Liver (tissue), 9 donors: ENCODE results near the gene PHAX. TPM values are rescaled to one million over a fixed set of nuclear protein-coding genes. Genes with fewer than 3 reads are reported as not detected.

Experiments
- DNase-seq: peaks from one replicate; pipeline ENCODE4 v3.0.0-alpha.2; 2017; ENCODE audit warnings: low spot score
- H3K27ac ChIP-seq, 2 donors: one replicate each; pipeline ENCODE4 v1.7.0; 2013; ENCODE audit warnings: inconsistent platforms in 2 of 2, low read length in 2 of 2, control low read depth in 1 of 2, low read depth in 1 of 2, mild to moderate bottlenecking in 1 of 2
- H3K27me3 ChIP-seq, 4 donors: one replicate each; pipeline versions ENCODE4 v1.6.1 to v1.7.0; 2013; ENCODE audit warnings: low read length in 3 of 4, inconsistent platforms in 1 of 4, mild to moderate bottlenecking in 1 of 4, moderate library complexity in 1 of 4; ENCODE audit not compliant: control insufficient read depth in 4 of 4, insufficient read depth in 4 of 4
- H3K36me3 ChIP-seq, 4 donors: one replicate each; pipeline versions ENCODE4 v1.6.1 to v1.7.0; 2013; ENCODE audit warnings: low read length in 3 of 4, mild to moderate bottlenecking in 3 of 4, low read depth in 1 of 4, moderate library complexity in 1 of 4; ENCODE audit not compliant: control insufficient read depth in 4 of 4, insufficient read depth in 3 of 4
- H3K4me1 ChIP-seq, 4 donors: one replicate each; pipeline versions ENCODE4 v1.6.1 to v1.7.0; 2013; ENCODE audit warnings: low read length in 3 of 4, mild to moderate bottlenecking in 3 of 4, moderate library complexity in 1 of 4; ENCODE audit not compliant: control insufficient read depth in 4 of 4, insufficient read depth in 4 of 4
- H3K4me3 ChIP-seq, 3 donors: one replicate each; pipeline versions ENCODE4 v1.6.1 to v1.7.0; 2013; ENCODE audit warnings: low read length in 3 of 3, control low read depth in 1 of 3, low read depth in 1 of 3, mild to moderate bottlenecking in 1 of 3
- H3K9ac ChIP-seq, 2 donors: one replicate each; pipeline ENCODE4 v1.7.0; 2013; ENCODE audit warnings: low read length in 2 of 2, mild to moderate bottlenecking in 2 of 2, moderate library complexity in 2 of 2, control low read depth in 1 of 2, low read depth in 1 of 2
- H3K9me3 ChIP-seq, 4 donors: one replicate each; pipeline versions ENCODE4 v1.6.1 to v1.7.0; 2013; ENCODE audit warnings: low read length in 3 of 4; ENCODE audit not compliant: control insufficient read depth in 4 of 4
- ATF3 ChIP-seq: IDR thresholded peaks from 2 replicates; pipeline ENCODE4 v1.6.1; 2016; ENCODE audit warnings: antibody characterized with exemption
- EGR1 ChIP-seq, 2 donors: IDR thresholded peaks; 2 replicates each; pipeline ENCODE4 v1.6.1; 2016 to 2018; ENCODE audit warnings: antibody characterized with exemption in 2 of 2, low read depth in 2 of 2
- FOXA1 ChIP-seq: IDR thresholded peaks from 2 replicates; pipeline ENCODE4 v1.6.1; 2016; ENCODE audit warnings: antibody characterized with exemption
- FOXA2 ChIP-seq: IDR thresholded peaks from 2 replicates; pipeline ENCODE4 v1.6.1; 2016; ENCODE audit warnings: antibody characterized with exemption
- GABPA ChIP-seq, 2 donors: IDR thresholded peaks in 1 of 2; conservative IDR thresholded peaks in 1 of 2; 2 replicates each; pipeline ENCODE4 v1.6.1; 2016; ENCODE audit warnings: antibody characterized with exemption in 2 of 2, mild to moderate bottlenecking in 1 of 2, moderate library complexity in 1 of 2
- HNF4G ChIP-seq: IDR thresholded peaks from 2 replicates; pipeline ENCODE4 v1.6.1; 2016; ENCODE audit warnings: antibody characterized with exemption
- JUND ChIP-seq, 2 donors: IDR thresholded peaks; 2 replicates each; pipeline ENCODE4 v1.6.1; 2016; ENCODE audit warnings: antibody characterized with exemption in 2 of 2
- MAX ChIP-seq: IDR thresholded peaks from 2 replicates; pipeline ENCODE4 v1.6.1; 2016; ENCODE audit warnings: antibody characterized with exemption
- NR2F2 ChIP-seq: IDR thresholded peaks from 2 replicates; pipeline ENCODE4 v1.6.1; 2016; ENCODE audit warnings: antibody characterized with exemption
- RAD21 ChIP-seq, 2 donors: IDR thresholded peaks; 2 replicates each; pipeline ENCODE4 v1.6.1; 2016; ENCODE audit warnings: antibody characterized with exemption in 2 of 2, mild to moderate bottlenecking in 2 of 2
- RXRA ChIP-seq, 2 donors: IDR thresholded peaks; 2 replicates each; pipeline ENCODE4 v1.6.1; 2017 to 2018; ENCODE audit warnings: antibody characterized with exemption in 2 of 2, mild to moderate bottlenecking in 1 of 2
- SP1 ChIP-seq: IDR thresholded peaks from 2 replicates; pipeline ENCODE4 v1.6.1; 2018; ENCODE audit warnings: antibody characterized with exemption, mild to moderate bottlenecking
- TAF1 ChIP-seq: conservative IDR thresholded peaks from 2 replicates; pipeline ENCODE4 v1.6.1; 2016; ENCODE audit warnings: antibody characterized with exemption, mild to moderate bottlenecking
- YY1 ChIP-seq: IDR thresholded peaks from 2 replicates; pipeline ENCODE4 v1.6.1; 2016; ENCODE audit warnings: antibody characterized with exemption, mild to moderate bottlenecking
- ZBTB33 ChIP-seq: IDR thresholded peaks from 2 replicates; pipeline ENCODE4 v1.6.1; 2016; ENCODE audit warnings: antibody characterized with exemption
- WGBS: extraction: QIAGEN DNeasy Blood & Tissue Kit; methylation state at CpG from one replicate; pipeline ENCODE4 v1.1.7; 2013; 5-methylcytosine and 5-hydroxymethylcytosine counted together
- polyA plus RNA-seq, 2 donors: library from polyadenylated mRNA; stranded (reverse) in 1 of 2; unstranded in 1 of 2; fragments of 200-250 nt in 1 of 2; fragments of >200 nt in 1 of 2; fragmentation: Nextera tagmentation in 1 of 2; extraction: Ambion mirVana in 1 of 2; gene quantifications; one replicate each; pipeline versions ENCODE4 v1.2.1 to v1.2.3, GENCODE V29; 2013 to 2015
- total RNA-seq, 2 donors: library from RNA; depleted of rRNA; stranded (reverse); fragments of >200 nt; gene quantifications; one replicate each; pipeline ENCODE4 v1.2.3, GENCODE V29; 2014
- TF ChIP-seq, protein P1 (sequence below): IDR thresholded peaks from 2 replicates; pipeline ENCODE4 v1.6.1; 2016; ENCODE audit warnings: antibody characterized with exemption, mild to moderate bottlenecking
- TF ChIP-seq, protein P2 (sequence below): fragments of 150-350 bp; IDR thresholded peaks from 2 replicates; pipeline ENCODE4 v1.5.1; 2017; ENCODE audit warnings: improper control_type of control experiment, low read depth, low read length; ENCODE audit not compliant: missing input control
- donor health status: healthy.
- donor health status: healthy.
- donor health status: healthy.
- donor health status: healthy.
- donor health status: healthy.

The PHAX gene
- total and polyA plus RNA-seq, 4 donors, result 10.3 to 32.6 (median 25.1) TPM

DNA sequence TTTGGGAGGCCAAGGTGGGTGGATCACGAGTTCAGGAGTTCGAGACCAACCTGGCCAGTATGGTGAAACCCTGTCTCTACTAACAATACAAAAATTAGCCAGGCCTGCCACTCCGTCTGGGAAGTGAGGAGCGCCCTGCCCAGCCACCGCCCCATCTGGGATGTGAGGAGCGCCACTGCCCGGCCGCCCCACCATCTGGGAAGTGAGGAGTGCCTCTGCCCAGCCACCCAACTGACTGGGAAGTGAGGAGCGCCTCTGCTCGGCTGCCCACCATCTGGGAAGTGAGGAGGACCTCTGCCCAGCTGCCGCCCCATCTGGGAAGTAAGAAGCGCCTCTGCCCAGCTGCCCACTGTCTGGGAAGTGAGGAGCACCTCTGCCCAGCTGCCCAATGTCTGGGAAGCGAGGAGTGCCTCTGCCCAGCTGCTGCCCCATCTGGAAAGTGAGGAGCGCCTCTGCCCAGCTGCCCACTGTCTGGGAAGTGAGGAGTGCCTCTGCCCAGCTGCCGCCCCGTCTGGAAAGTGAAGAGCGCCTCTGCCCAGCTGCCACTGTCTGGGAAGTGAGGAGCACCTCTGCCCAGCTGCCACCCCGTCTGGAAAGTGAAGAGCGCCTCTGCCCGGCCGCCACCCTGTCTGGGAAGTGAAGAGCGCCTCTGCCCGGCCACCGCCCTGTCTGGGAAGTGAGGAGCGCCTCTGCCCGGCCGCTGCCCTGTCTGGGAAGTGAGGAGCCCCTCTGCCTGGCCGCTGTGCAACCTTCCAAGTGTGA, 11.0 kb upstream of the PHAX start:
- Histone ChIP-seq H3K9me3 (no peaks in the 10 kb centered on the region), H3K4me3 (no peak overlapping the region), H3K4me1 (peaks cover 0 to 34% (median 28%) of the 10 kb centered on the region in 4 donors), H3K27me3 (no peaks in the 10 kb centered on the region), H3K27ac (no peak overlapping the region), H3K36me3 (peaks cover 0 to 12% (median 2%) of the 10 kb centered on the region in 4 donors), H3K9ac (no peak overlapping the region)
- TF ChIP-seq, protein P1, sequence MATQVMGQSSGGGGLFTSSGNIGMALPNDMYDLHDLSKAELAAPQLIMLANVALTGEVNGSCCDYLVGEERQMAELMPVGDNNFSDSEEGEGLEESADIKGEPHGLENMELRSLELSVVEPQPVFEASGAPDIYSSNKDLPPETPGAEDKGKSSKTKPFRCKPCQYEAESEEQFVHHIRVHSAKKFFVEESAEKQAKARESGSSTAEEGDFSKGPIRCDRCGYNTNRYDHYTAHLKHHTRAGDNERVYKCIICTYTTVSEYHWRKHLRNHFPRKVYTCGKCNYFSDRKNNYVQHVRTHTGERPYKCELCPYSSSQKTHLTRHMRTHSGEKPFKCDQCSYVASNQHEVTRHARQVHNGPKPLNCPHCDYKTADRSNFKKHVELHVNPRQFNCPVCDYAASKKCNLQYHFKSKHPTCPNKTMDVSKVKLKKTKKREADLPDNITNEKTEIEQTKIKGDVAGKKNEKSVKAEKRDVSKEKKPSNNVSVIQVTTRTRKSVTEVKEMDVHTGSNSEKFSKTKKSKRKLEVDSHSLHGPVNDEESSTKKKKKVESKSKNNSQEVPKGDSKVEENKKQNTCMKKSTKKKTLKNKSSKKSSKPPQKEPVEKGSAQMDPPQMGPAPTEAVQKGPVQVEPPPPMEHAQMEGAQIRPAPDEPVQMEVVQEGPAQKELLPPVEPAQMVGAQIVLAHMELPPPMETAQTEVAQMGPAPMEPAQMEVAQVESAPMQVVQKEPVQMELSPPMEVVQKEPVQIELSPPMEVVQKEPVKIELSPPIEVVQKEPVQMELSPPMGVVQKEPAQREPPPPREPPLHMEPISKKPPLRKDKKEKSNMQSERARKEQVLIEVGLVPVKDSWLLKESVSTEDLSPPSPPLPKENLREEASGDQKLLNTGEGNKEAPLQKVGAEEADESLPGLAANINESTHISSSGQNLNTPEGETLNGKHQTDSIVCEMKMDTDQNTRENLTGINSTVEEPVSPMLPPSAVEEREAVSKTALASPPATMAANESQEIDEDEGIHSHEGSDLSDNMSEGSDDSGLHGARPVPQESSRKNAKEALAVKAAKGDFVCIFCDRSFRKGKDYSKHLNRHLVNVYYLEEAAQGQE, result no peak
- TF ChIP-seq, protein P2, sequence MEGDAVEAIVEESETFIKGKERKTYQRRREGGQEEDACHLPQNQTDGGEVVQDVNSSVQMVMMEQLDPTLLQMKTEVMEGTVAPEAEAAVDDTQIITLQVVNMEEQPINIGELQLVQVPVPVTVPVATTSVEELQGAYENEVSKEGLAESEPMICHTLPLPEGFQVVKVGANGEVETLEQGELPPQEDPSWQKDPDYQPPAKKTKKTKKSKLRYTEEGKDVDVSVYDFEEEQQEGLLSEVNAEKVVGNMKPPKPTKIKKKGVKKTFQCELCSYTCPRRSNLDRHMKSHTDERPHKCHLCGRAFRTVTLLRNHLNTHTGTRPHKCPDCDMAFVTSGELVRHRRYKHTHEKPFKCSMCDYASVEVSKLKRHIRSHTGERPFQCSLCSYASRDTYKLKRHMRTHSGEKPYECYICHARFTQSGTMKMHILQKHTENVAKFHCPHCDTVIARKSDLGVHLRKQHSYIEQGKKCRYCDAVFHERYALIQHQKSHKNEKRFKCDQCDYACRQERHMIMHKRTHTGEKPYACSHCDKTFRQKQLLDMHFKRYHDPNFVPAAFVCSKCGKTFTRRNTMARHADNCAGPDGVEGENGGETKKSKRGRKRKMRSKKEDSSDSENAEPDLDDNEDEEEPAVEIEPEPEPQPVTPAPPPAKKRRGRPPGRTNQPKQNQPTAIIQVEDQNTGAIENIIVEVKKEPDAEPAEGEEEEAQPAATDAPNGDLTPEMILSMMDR, result no peak
- TF ChIP-seq FOXA2, result no peak
- TF ChIP-seq ZBTB33, result no peak
- no peak for TF ChIP-seq NR2F2
- no peak for TF ChIP-seq JUND (IDR thresholded peaks at IDR 0.05)
- TF ChIP-seq EGR1 (IDR thresholded peaks at IDR 0.05; ENCODE audit: low read depth in 2 of 2), result no peak
- TF ChIP-seq RXRA (IDR thresholded peaks at IDR 0.05), result no peak
- TF ChIP-seq GABPA (IDR thresholded peaks at IDR 0.05 in 1 of 2, conservative IDR thresholded peaks at IDR 0.05 in 1 of 2), result no peak
- TF ChIP-seq FOXA1, result no peak
- no peak for TF ChIP-seq SP1
- no peak for TF ChIP-seq RAD21 (IDR thresholded peaks at IDR 0.05)
- TF ChIP-seq HNF4G, result no peak
- TF ChIP-seq MAX, result no peak
- no peak for TF ChIP-seq TAF1
- TF ChIP-seq ATF3, result no peak
- TF ChIP-seq YY1, result no peak
- WGBS, result 98% methylated on average over 28 of the region's 28 CpGs
- no peak for DNase-seq
